ENCODE results near the gene FBN1.

GRCh38 chr15:48563934-48564333, 81.6 kb downstream of the FBN1 start:
- TF ChIP-seq CTCF (IDR thresholded peaks at IDR 0.05) (no peak), POLR2A (IDR thresholded peaks at IDR 0.05) (no peak), POLR2AphosphoS5 (IDR thresholded peaks at IDR 0.05) (no peak)
